Endothelial cell (in vitro differentiated cells): ENCODE measurements around the gene ST3GAL4. TPM values are rescaled to one million over a fixed set of nuclear protein-coding genes. Genes with fewer than 3 reads are reported as not detected.

Source experiments
- DNase-seq: peaks from one replicate; pipeline ENCODE4 v3.0.0; 2021; ENCODE audit warnings: low spot score
- H3K27ac Mint-ChIP-seq: one replicate; pipeline ENCODE4 v1.8.0; 2021; ENCODE audit warnings: mixed read lengths, inconsistent platforms; ENCODE audit not compliant: unreplicated experiment
- H3K27me3 Mint-ChIP-seq: one replicate; pipeline ENCODE4 v1.8.0; 2021; ENCODE audit warnings: mild to moderate bottlenecking, moderate library complexity, mixed read lengths, inconsistent platforms; ENCODE audit not compliant: unreplicated experiment
- H3K36me3 Mint-ChIP-seq: one replicate; pipeline ENCODE4 v1.8.0; 2021; ENCODE audit warnings: mild to moderate bottlenecking, low read depth, mixed read lengths, inconsistent platforms; ENCODE audit not compliant: unreplicated experiment
- H3K4me1 Mint-ChIP-seq: one replicate; pipeline ENCODE4 v1.8.0; 2021; ENCODE audit warnings: mild to moderate bottlenecking, mixed read lengths, inconsistent platforms; ENCODE audit not compliant: unreplicated experiment
- H3K4me3 Mint-ChIP-seq: one replicate; pipeline ENCODE4 v1.8.0; 2021; ENCODE audit warnings: mild to moderate bottlenecking, mixed read lengths, inconsistent platforms; ENCODE audit not compliant: unreplicated experiment
- H3K9me3 Mint-ChIP-seq: one replicate; pipeline ENCODE4 v1.8.0; 2021; ENCODE audit warnings: mixed read lengths, inconsistent platforms; ENCODE audit not compliant: unreplicated experiment
- CTCF ChIP-seq: fragments of 200-600 bp; sonication (generic); IDR thresholded peaks from one replicate; pipeline ENCODE4 v1.5.0; 2021; ENCODE audit warnings: antibody characterized with exemption; ENCODE audit not compliant: unreplicated experiment
- total RNA-seq: library from RNA; stranded (reverse); fragmentation: NEBNext Ultra II Directional; extraction: Animal tissue kit (Norgen Biotek cat#: 25700); gene quantifications from one replicate; pipeline ENCODE4 v1.2.1, GENCODE V29; 2021; ENCODE audit not compliant: unreplicated experiment

The ST3GAL4 gene
- total RNA-seq, 1 donor from 2014 or later = 25.9 TPM

- Mint-ChIP-seq H3K27me3 (no peaks in the 10 kb centered on the region), H3K27ac (no peak overlapping the region), H3K36me3 (peaks cover 4% of the 10 kb centered on the region), H3K9me3 (no peaks in the 10 kb centered on the region), H3K4me1 (no peaks in the 10 kb centered on the region), H3K4me3 (no peak overlapping the region)
- peak; percentile 85 for DNase-seq
- TF ChIP-seq CTCF = peak; percentile 75
Measured at GRCh38 chr11:126310200-126310991, 45.1 kb upstream of the ST3GAL4 start.

- Mint-ChIP-seq H3K4me1 (peaks cover 2% of the 10 kb centered on the region), H3K9me3 (no peaks in the 10 kb centered on the region), H3K36me3 (peaks cover 4% of the 10 kb centered on the region), H3K27ac (no peak overlapping the region), H3K27me3 (no peaks in the 10 kb centered on the region), H3K4me3 (no peak overlapping the region)
- TF ChIP-seq CTCF = no peak
- no peak for DNase-seq
Measured at GRCh38 chr11:126310992-126311310, 44.5 kb upstream of the ST3GAL4 start.

GRCh38 chr11:126311401-126312291 is 43.8 kb upstream of the ST3GAL4 start:
- Mint-ChIP-seq H3K27ac (no peak overlapping the region), H3K9me3 (no peaks in the 10 kb centered on the region), H3K36me3 (peaks cover 8% of the 10 kb centered on the region), H3K27me3 (no peaks in the 10 kb centered on the region), H3K4me1 (peaks cover 7% of the 10 kb centered on the region), H3K4me3 (no peak overlapping the region)
- no peak for DNase-seq
- no peak for TF ChIP-seq CTCF

DNA sequence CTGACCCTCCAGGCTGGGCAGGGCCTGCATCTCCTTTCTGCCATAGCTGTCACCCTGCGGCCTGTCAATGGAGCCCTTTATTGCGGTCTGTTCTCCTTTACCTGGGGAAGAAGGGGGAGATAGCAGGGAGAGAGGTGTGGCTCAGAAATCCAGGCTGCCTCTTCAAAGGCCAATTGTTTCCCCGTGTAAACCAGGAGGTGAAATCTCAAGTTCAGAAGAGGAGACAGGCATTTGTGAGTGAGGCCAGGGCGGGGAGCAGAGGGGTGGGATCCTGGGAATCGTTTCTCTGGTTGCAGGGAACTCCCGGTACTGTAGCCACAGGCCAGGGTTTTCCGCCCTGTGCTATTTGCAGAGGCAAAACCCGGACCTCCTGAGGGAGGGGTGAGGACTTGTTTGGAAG is 42.5 kb upstream of the ST3GAL4 start:
- no peak overlapping the region for H3K4me3 Mint-ChIP-seq
- DNase-seq = no peak
- no peaks in the 10 kb centered on the region for H3K27me3 Mint-ChIP-seq
- no peaks in the 10 kb centered on the region for H3K9me3 Mint-ChIP-seq
- no peak for TF ChIP-seq CTCF
- H3K36me3 Mint-ChIP-seq = peaks cover 12% of the 10 kb centered on the region
- no peak overlapping the region for H3K27ac Mint-ChIP-seq
- peaks cover 16% of the 10 kb centered on the region for H3K4me1 Mint-ChIP-seq

GRCh38 chr11:126313826-126314225 is 41.7 kb upstream of the ST3GAL4 start:
- H3K9me3 Mint-ChIP-seq = no peaks in the 10 kb centered on the region
- peaks cover 12% of the 10 kb centered on the region for H3K36me3 Mint-ChIP-seq
- no peak for DNase-seq
- H3K4me3 Mint-ChIP-seq = no peak overlapping the region
- no peak overlapping the region for H3K27ac Mint-ChIP-seq
- no peaks in the 10 kb centered on the region for H3K27me3 Mint-ChIP-seq
- peaks cover 16% of the 10 kb centered on the region for H3K4me1 Mint-ChIP-seq
- TF ChIP-seq CTCF = no peak
